HTR-8/SVneo (cell line): ENCODE data around the gene MRPL46.
"Not testable (repeated sequence)": the region's sequence is repeated elsewhere in the genome, so short reads cannot be mapped to it uniquely, and the experiment has no call there.

Experiments
- DNase-seq: peaks from one replicate; pipeline ENCODE4 v3.0.0; 2011; ENCODE audit warnings: low spot score, mixed read lengths; ENCODE audit not compliant: insufficient read length
- FAIRE-seq: peaks from 2 replicates; lab custom pipeline; 2011; peaks lifted over from hg19 to GRCh38; lab: Jason Lieb, UNC

MRPL46 gene

DNA sequence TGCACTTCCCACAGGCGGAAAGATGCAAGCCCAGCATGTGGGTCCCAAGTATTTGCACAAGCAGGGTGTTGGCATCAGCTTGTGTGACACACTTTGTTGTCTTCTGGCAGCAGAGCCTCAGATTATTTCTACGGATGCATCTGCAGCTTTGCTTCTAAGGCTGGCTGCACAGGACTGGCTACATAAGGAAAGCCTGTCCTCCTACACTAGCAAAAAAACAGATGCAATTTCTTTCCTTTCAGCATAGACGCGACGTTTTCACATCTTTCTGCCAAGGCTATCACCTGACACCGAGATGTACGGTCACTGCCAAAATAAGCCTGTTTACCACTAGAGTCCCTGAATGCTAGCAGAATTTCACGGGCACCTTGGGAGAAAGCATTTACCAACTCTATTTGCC is 13.8 kb upstream of the MRPL46 start:
- FAIRE-seq (no peak), DNase-seq (no peak)

- DNase-seq: no peak
- FAIRE-seq: no peak
Observed at GRCh38 chr15:88479169-88479568, 12.0 kb upstream of the MRPL46 start.

- DNase-seq (no peak), FAIRE-seq (no peak)
Observed at GRCh38 chr15:88477904-88478303, 10.7 kb upstream of the MRPL46 start.

GRCh38 chr15:88477126-88477525 is 9.9 kb upstream of the MRPL46 start:
- DNase-seq (no peak), FAIRE-seq (no peak)

- FAIRE-seq (no peak), DNase-seq (peak; percentile 31)
Observed at GRCh38 chr15:88476635-88477060, 9.5 kb upstream of the MRPL46 start.

GRCh38 chr15:88473661-88474293 is 6.6 kb upstream of the MRPL46 start:
- not testable (repeated sequence) for FAIRE-seq

GRCh38 chr15:88472225-88472624 is 5.0 kb upstream of the MRPL46 start:
- no peak for FAIRE-seq
- DNase-seq: no peak

More at GRCh38 chr15:88473661-88474293, 6.6 kb upstream of the MRPL46 start:
- not testable (repeated sequence) for DNase-seq

DNA sequence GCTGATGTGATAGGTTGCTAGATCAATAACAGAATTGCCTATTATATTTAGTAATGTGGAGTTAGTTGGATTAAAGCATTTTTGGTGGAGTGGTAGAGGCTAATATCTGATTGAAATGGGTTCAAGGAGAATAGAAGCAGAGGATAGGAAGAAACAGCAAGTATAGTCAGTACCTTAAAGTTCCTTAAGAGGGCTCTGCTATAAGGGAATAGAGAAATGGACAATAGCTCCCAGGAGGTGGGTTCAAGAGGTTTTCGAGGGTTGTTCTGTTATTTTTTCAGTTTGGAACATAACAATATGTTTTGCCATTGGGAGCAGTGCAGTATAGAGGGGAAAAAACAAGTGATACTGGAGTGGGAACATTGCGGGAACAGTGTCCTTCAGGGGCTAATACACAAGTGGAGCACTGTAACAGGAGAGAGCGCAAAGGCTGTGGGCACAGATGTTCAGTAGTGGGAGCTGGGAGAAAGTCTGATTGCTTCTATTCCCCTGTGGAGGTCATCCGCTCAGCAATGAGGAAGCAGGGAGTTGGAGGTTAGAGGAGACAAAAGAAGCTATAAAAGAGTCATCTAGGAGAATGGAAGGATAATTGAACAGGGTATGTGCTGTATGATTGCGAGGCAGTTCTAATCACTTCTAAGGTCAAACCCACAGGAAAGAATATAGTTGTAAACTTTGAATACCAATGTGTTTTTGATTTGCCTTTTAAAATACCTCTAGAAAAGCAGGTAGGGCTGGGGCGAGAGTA is 3.6 kb upstream of the MRPL46 start:
- FAIRE-seq (no peak), DNase-seq (no peak)

- FAIRE-seq (no peak), DNase-seq (no peak)
Observed at GRCh38 chr15:88469321-88469720, 2.1 kb upstream of the MRPL46 start.

GRCh38 chr15:88468721-88469120 is 1.5 kb upstream of the MRPL46 start:
- FAIRE-seq, DNase-seq: not testable (repeated sequence)

- FAIRE-seq: no peak
Observed at GRCh38 chr15:88467935-88468528, 844 bp upstream of the MRPL46 start.

DNA sequence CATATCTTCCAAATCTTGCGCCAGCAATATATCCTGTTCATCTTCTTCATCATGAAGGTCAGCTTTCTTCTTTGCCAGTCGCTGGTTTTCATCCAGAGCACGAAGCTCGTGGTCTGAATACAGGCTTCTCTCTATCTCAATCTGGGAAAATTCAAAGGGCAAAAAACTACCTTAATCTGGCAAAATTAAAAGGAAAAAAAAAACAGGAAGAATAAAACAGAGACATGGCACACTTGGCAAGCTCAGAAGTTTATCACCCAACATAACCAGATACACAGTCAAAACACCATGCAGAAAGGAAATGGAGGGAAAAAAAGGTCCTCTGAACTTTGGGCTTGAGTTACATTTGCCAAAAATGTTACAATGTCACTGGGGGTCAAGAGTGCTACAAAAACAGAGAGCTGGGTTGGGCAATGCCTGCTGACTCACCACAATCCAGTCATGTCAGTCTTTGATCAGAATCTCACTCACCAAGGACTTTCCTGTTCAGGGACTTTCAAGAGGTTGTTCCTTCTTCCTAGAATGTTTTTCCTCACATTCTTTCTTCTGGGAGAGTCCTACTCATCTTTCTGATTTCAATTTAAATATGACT is 1.5 kb downstream of the MRPL46 start:
- FAIRE-seq: no peak
- DNase-seq: no peak

More at GRCh38 chr15:88467935-88468528, 844 bp upstream of the MRPL46 start:
- DNase-seq: no peak

DNA sequence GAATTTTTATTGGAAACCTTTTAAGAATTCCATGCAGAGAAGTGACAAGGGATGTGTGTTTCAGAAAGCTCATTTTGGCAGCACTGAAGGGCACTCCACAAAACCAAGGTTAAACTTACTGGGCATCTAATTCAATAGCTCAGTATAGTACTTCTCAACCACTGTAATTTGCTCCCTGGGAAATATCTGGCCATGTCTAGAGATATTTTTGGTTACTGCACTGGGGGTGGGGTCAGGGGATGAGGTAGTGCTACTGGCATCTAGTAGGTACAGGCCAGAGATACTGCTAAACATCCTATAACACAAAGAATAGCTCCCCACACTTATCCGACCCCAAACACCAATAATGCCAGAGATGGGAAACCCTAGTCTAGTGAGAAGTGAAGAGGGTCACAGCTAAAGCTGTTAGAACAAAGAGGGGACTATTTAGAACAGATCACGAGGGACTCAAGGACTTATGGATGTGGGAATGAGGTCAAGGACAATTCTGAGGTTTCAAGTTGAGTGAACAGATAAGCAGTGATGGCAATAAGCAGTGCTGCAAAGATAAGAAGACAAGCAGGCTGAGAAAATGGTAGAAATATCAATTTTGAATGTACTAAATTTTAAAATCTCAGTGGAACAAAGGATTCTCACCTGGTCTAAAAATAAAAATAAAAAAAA is 3.2 kb downstream of the MRPL46 start:
- FAIRE-seq (no peak), DNase-seq (no peak)

GRCh38 chr15:88456733-88457132 is 10.5 kb downstream of the MRPL46 start:
- FAIRE-seq: no peak
- DNase-seq: no peak

GRCh38 chr15:88454867-88455810 is 12.0 kb downstream of the MRPL46 start:
- DNase-seq (peak; percentile 66), FAIRE-seq (no peak)

- FAIRE-seq (no peak), DNase-seq (no peak)
Observed at GRCh38 chr15:88454236-88454635, 13.0 kb downstream of the MRPL46 start.

GRCh38 chr15:88453651-88454050 is 13.5 kb downstream of the MRPL46 start:
- FAIRE-seq: no peak

DNA sequence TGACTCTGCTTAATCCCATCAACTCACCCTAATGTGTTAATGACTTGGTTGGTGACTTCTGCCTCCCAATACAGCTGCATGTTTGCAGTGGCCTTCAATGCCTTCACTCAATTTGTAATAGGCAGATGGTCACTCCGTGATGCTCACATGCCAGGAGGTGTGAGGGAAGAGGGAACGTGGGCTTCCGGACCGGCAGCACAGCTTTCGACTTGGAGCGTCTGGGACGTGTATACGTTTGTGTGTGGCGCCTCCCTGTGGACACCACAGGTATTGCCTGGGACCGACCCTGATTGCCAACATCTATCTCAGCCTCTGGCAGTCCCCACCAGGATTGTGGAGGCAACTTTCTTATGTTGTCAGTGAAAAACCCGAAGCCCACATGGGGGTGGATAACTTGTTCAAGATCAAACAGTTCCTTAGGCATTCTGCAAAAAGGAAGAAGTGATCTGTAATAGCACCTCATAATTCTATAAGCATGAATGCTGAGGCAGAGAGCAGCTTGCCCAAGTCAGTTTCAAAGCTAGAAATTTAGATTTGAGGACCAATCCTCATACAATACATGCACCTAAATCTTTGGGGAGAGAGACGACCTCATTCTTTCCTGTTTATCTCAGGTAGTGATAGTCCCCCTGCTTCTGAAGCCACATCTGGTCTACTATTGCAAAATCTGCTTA is 16.9 kb downstream of the MRPL46 start:
- peak; percentile 69 for FAIRE-seq
- DNase-seq: peak; percentile 67

More at GRCh38 chr15:88453651-88454050, 13.5 kb downstream of the MRPL46 start:
- no peak for DNase-seq

GRCh38 chr15:88449581-88449980 is 17.6 kb downstream of the MRPL46 start:
- no peak for DNase-seq
- FAIRE-seq: no peak
